AG04449 (cell line): Measurements from ENCODE around the gene ACVR1C.

Experiments used
- CTCF ChIA-PET: fragments of 350-600 bp; formaldehyde crosslinking; extraction: SDS; loops from one replicate; lab custom pipeline; 2021; ENCODE audit warnings: antibody characterized with exemption; lab: Yijun Ruan, JAX
- POLR2A ChIA-PET: fragments of 400-600, 350-600 bp; formaldehyde crosslinking; extraction: SDS; loops from one replicate; lab custom pipeline; 2020; ENCODE audit warnings: antibody characterized with exemption, inconsistent platforms; lab: Yijun Ruan, JAX
- DNase-seq: peaks from one replicate; pipeline ENCODE4 v3.0.0-alpha.2; 2010; ENCODE audit warnings: low read depth, low spot score
- H3K4me3 ChIP-seq: 2 replicates; pipeline ENCODE4 v1.5.1; 2011; ENCODE audit warnings: low read depth, mild to moderate bottlenecking, control low read depth, low read length
- CTCF ChIP-seq: IDR thresholded peaks from one replicate; pipeline ENCODE4 v1.5.1; 2011; ENCODE audit warnings: mild to moderate bottlenecking, moderate library complexity, low read length, control low read depth, inconsistent platforms; ENCODE audit not compliant: insufficient read depth; ENCODE audit errors: missing control alignments

The ACVR1C gene

GRCh38 chr2:157628477-157629415, at the start of gene ACVR1C:
Gene ACVR1C (minus strand): TSS chr2:157628864. CDS start chr2:157628644, 220 bp downstream.
- peak within 1 kb of the TSS; percentile 60 for H3K4me3 ChIP-seq
- peak; percentile 57 for TF ChIP-seq CTCF
- DNase-seq = no peak
- ChIA-PET POLR2A (no interaction called here), CTCF (interaction anchor here (0.6 to 2.2 kb wide), 16 partner anchors 7 to 368 kb away, joined by 3 to 9 read pairs (median 4); no protein-coding TSS in a partner anchor)

- TF ChIP-seq CTCF = no peak
- no peak for DNase-seq
- CTCF ChIA-PET = no interaction called here
- POLR2A ChIA-PET = no interaction called here
- H3K4me3 ChIP-seq = no peak overlapping the region
Measured at GRCh38 chr2:157677941-157678340, 49.3 kb upstream of the ACVR1C start.

- ChIA-PET POLR2A (no interaction called here), CTCF (no interaction called here)
- TF ChIP-seq CTCF = no peak
- DNase-seq = no peak
- no peak overlapping the region for H3K4me3 ChIP-seq
Measured at GRCh38 chr2:157672129-157672528, 43.5 kb upstream of the ACVR1C start.

- CTCF ChIA-PET = no interaction called here
- no peak for TF ChIP-seq CTCF
- POLR2A ChIA-PET = no interaction called here
- no peak overlapping the region for H3K4me3 ChIP-seq
- no peak for DNase-seq
Measured at GRCh38 chr2:157662401-157662800, 33.7 kb upstream of the ACVR1C start.

- H3K4me3 ChIP-seq = no peak overlapping the region
- DNase-seq = no peak
- CTCF ChIA-PET = interaction anchor here (0.6 kb wide), 1 partner anchor 34 kb away, joined by 3 read pairs; no protein-coding TSS in a partner anchor
- POLR2A ChIA-PET = no interaction called here
- TF ChIP-seq CTCF = no peak
Measured at GRCh38 chr2:157661776-157662175, 33.1 kb upstream of the ACVR1C start.

- ChIA-PET CTCF (interaction anchor here (1.6 kb wide), 1 partner anchor 28 kb away, joined by 3 read pairs; no protein-coding TSS in a partner anchor), POLR2A (no interaction called here)
- no peak for TF ChIP-seq CTCF
Measured at GRCh38 chr2:157657858-157658257, 29.2 kb upstream of the ACVR1C start.

More at GRCh38 chr2:157657858-157658257, 29.2 kb upstream of the ACVR1C start:
- H3K4me3 ChIP-seq = no peak overlapping the region
- no peak for DNase-seq
